H9 (cell line): Measurements from ENCODE around the gene RAB40C. TPM values are rescaled to one million over a fixed set of nuclear protein-coding genes. Genes with fewer than 3 reads are reported as not detected.
A peak's percentile ranks its signal among the peaks of the same experiment; 100 is the strongest.

Experiments
- DNase-seq: peaks from one replicate; pipeline ENCODE4 v3.0.0-alpha.2; 2017
- H2AFZ ChIP-seq: one replicate; pipeline ENCODE4 v1.6.1; 2013; ENCODE audit warnings: mild to moderate bottlenecking, low read length, control low read depth, moderate library complexity
- H2AK5ac ChIP-seq: 2 replicates; pipeline ENCODE4 v1.6.1; 2013; ENCODE audit warnings: low read length, control low read depth, mixed read lengths; ENCODE audit not compliant: insufficient read length
- H2BK120ac ChIP-seq: one replicate; pipeline ENCODE4 v1.6.1; 2013; ENCODE audit warnings: low read depth, mild to moderate bottlenecking, low read length, control low read depth, inconsistent platforms; ENCODE audit not compliant: poor library complexity, severe bottlenecking
- H2BK12ac ChIP-seq: 2 replicates; pipeline ENCODE4 v1.6.1; 2013; ENCODE audit warnings: low read length, control low read depth, mixed read lengths, low read depth; ENCODE audit not compliant: insufficient read length
- H2BK15ac ChIP-seq: 2 replicates; pipeline ENCODE4 v1.6.1; 2013; ENCODE audit warnings: low read depth, low read length, control low read depth
- H2BK20ac ChIP-seq: one replicate; pipeline ENCODE4 v1.6.1; 2013; ENCODE audit warnings: low read depth, mild to moderate bottlenecking, low read length, control low read depth, inconsistent platforms; ENCODE audit not compliant: poor library complexity, severe bottlenecking
- H2BK5ac ChIP-seq: 2 replicates; pipeline ENCODE4 v1.6.1; 2013; ENCODE audit warnings: low read length, control low read depth, mixed read lengths; ENCODE audit not compliant: insufficient read length
- H3K14ac ChIP-seq: 2 replicates; pipeline ENCODE4 v1.6.1; 2013; ENCODE audit warnings: low read length, control low read depth; ENCODE audit not compliant: insufficient read depth
- H3K18ac ChIP-seq: 2 replicates; pipeline ENCODE4 v1.6.1; 2013; ENCODE audit warnings: low read depth, mild to moderate bottlenecking, mixed read lengths, low read length, control low read depth; ENCODE audit not compliant: insufficient read length
- H3K23ac ChIP-seq: 2 replicates; pipeline ENCODE4 v1.6.1; 2013; ENCODE audit warnings: low read length, control low read depth, mixed read lengths, low read depth; ENCODE audit not compliant: insufficient read length
- H3K23me2 ChIP-seq: 2 replicates; pipeline ENCODE4 v1.6.1; 2013; ENCODE audit warnings: low read depth, mild to moderate bottlenecking, mixed read lengths, low read length, control low read depth; ENCODE audit not compliant: insufficient read length, poor library complexity, severe bottlenecking
- H3K27ac ChIP-seq: 2 replicates; pipeline ENCODE4 v1.5.1; 2013; ENCODE audit warnings: low read length, control low read depth, mixed read lengths, low read depth; ENCODE audit not compliant: insufficient read length
- H3K27me3 ChIP-seq: 2 replicates; pipeline ENCODE4 v1.6.1; 2013; ENCODE audit warnings: low read length, control low read depth, inconsistent platforms; ENCODE audit not compliant: insufficient read depth
- H3K4ac ChIP-seq: 2 replicates; pipeline ENCODE4 v1.6.1; 2013; ENCODE audit warnings: low read depth, mild to moderate bottlenecking, control low read depth, inconsistent platforms, low read length, moderate library complexity
- H3K4me1 ChIP-seq: 2 replicates; pipeline ENCODE4 v1.6.1; 2013; ENCODE audit warnings: low read length, control low read depth, inconsistent platforms; ENCODE audit not compliant: insufficient read depth
- H3K4me2 ChIP-seq: 2 replicates; pipeline ENCODE4 v1.6.1; 2013; ENCODE audit warnings: low read length, control low read depth, mixed read lengths; ENCODE audit not compliant: insufficient read length, insufficient read depth
- H3K56ac ChIP-seq: 2 replicates; pipeline ENCODE4 v1.6.1; 2013; ENCODE audit warnings: low read depth, mild to moderate bottlenecking, mixed read lengths, low read length, control low read depth; ENCODE audit not compliant: insufficient read length
- H3K79me1 ChIP-seq: 2 replicates; pipeline ENCODE4 v1.6.1; 2013; ENCODE audit warnings: low read depth, mild to moderate bottlenecking, moderate library complexity, low read length, control low read depth, inconsistent platforms; ENCODE audit not compliant: insufficient read depth, poor library complexity, severe bottlenecking
- H3K79me2 ChIP-seq: 2 replicates; pipeline ENCODE4 v1.6.1; 2013; ENCODE audit warnings: low read length, control low read depth, inconsistent platforms; ENCODE audit not compliant: insufficient read depth
- H3K9ac ChIP-seq: 2 replicates; pipeline ENCODE4 v1.6.1; 2013; ENCODE audit warnings: low read length, control low read depth, mixed read lengths; ENCODE audit not compliant: insufficient read length; ENCODE audit errors: extremely low read depth
- H3K9me3 ChIP-seq: one replicate; pipeline ENCODE4 v1.6.1; 2013; ENCODE audit warnings: low read depth, low read length, inconsistent platforms; ENCODE audit not compliant: control insufficient read depth
- H3T11ph ChIP-seq: one replicate; pipeline ENCODE4 v1.6.1; 2013; ENCODE audit warnings: mild to moderate bottlenecking, low read length, control low read depth, inconsistent platforms
- H4K20me1 ChIP-seq: one replicate; pipeline ENCODE4 v1.6.1; 2013; ENCODE audit not compliant: control insufficient read depth, insufficient read length, insufficient read depth
- H4K5ac ChIP-seq: 2 replicates; pipeline ENCODE4 v1.6.1; 2013; ENCODE audit warnings: low read depth, mild to moderate bottlenecking, mixed read lengths, low read length, control low read depth; ENCODE audit not compliant: insufficient read length
- H4K8ac ChIP-seq: replicated peaks from 2 replicates; pipeline ENCODE4 v1.6.1; 2013; ENCODE audit warnings: low read length, control low read depth, mixed read lengths, low read depth; ENCODE audit not compliant: insufficient read length
- H4K91ac ChIP-seq: 2 replicates; pipeline ENCODE4 v1.6.1; 2013; ENCODE audit warnings: low read depth, mild to moderate bottlenecking, moderate library complexity, mixed read lengths, low read length, control low read depth; ENCODE audit not compliant: insufficient read length
- H3K27ac Mint-ChIP-seq, 3 experiments: 2 replicates in 2 of 3; 3 replicates in 1 of 3; pipeline ENCODE4 v1.8.0; 2020 to 2021; ENCODE audit warnings: mixed read lengths in 3 of 3, mild to moderate bottlenecking in 1 of 3, moderate library complexity in 1 of 3
- H3K27me3 Mint-ChIP-seq: 2 replicates; pipeline ENCODE4 v1.8.0; 2021; ENCODE audit warnings: low read depth, mild to moderate bottlenecking, moderate library complexity, mixed read lengths
- H3K36me3 Mint-ChIP-seq, 3 experiments: 2 replicates in 2 of 3; 3 replicates in 1 of 3; pipeline ENCODE4 v1.8.0; 2020 to 2021; ENCODE audit warnings: low read depth in 3 of 3, mixed read lengths in 3 of 3; ENCODE audit not compliant: insufficient read depth in 1 of 3
- H3K4me1 Mint-ChIP-seq, 2 experiments: 2 replicates each; pipeline ENCODE4 v1.8.0; 2020; ENCODE audit warnings: mixed read lengths in 2 of 2
- H3K4me3 Mint-ChIP-seq, 2 experiments: 2 replicates in 1 of 2; 3 replicates in 1 of 2; pipeline ENCODE4 v1.8.0; 2020 to 2021; ENCODE audit warnings: mild to moderate bottlenecking in 2 of 2, mixed read lengths in 2 of 2, moderate library complexity in 1 of 2
- H3K9me3 Mint-ChIP-seq, 2 experiments: 2 replicates in 1 of 2; 3 replicates in 1 of 2; pipeline ENCODE4 v1.8.0; 2020; ENCODE audit warnings: mild to moderate bottlenecking in 2 of 2, mixed read lengths in 2 of 2, moderate library complexity in 1 of 2
- CTCF ChIP-seq: fragments of 200-600 bp; sonication (generic); conservative IDR thresholded peaks from 3 replicates; pipeline ENCODE4 v1.8.0; 2021; ENCODE audit warnings: antibody characterized with exemption, mild to moderate bottlenecking
- WGBS: extraction: QIAGEN DNeasy Blood & Tissue Kit; methylation state at CpG from one replicate; pipeline ENCODE4 v1.1.7; 2013; ENCODE audit warnings: missing lambda C conversion rate, low lambda C conversion rate, mixed read lengths; ENCODE audit not compliant: insufficient read length; ENCODE audit errors: extremely low coverage; 5-methylcytosine and 5-hydroxymethylcytosine counted together
- total RNA-seq: library from RNA; stranded (reverse); gene quantifications from 2 replicates; pipeline ENCODE4 v1.2.1, GENCODE V29; 2021

The RAB40C gene
- total RNA-seq, 1 experiment from 2014 or later, result 19.1 TPM

GRCh38 chr16:560204-560700 lies 29.6 kb upstream of the RAB40C start, which contains the start of gene PRR35:
TSS of gene PRR35 (plus strand) at chr16:560394. CDS start at chr16:563295, 2,901 bp downstream.
- peaks cover 2% of the 10 kb centered on the region; the same call in 1 of the 2 replicates for H3K27me3 ChIP-seq
- Mint-ChIP-seq H3K4me3 (peak within 1 kb of the TSS; percentile 41 to 58; a peak in 4 of 5 replicates), H3K9me3 (no peaks in the 10 kb centered on the region; a peak in 1 of 5 replicates), H3K27ac (no peak within 1 kb of the TSS), H3K4me1 (peaks cover 0 to under 1% of the 10 kb centered on the region in 2 experiments; a peak in 2 of 4 replicates), H3K36me3 (no peaks in the 10 kb centered on the region; a peak in 1 of 7 replicates), H3K27me3 (peaks cover 42% of the 10 kb centered on the region)
- H3K9ac ChIP-seq, result no peak within 1 kb of the TSS
- no peak within 1 kb of the TSS for H2AK5ac ChIP-seq
- no peak within 1 kb of the TSS for H3K4ac ChIP-seq
- no peak within 1 kb of the TSS for H2BK12ac ChIP-seq
- DNase-seq, result no peak
- H3K23ac ChIP-seq, result no peak within 1 kb of the TSS
- H2BK20ac ChIP-seq, result no peak within 1 kb of the TSS
- H3K4me2 ChIP-seq, result no peak within 1 kb of the TSS
- no peak for TF ChIP-seq CTCF
- H2BK15ac ChIP-seq, result no peak within 1 kb of the TSS
- no peaks in the 10 kb centered on the region for H3K9me3 ChIP-seq
- H3T11ph ChIP-seq, result no peak within 1 kb of the TSS
- peaks cover 3% of the 10 kb centered on the region for H4K20me1 ChIP-seq
- H3K14ac ChIP-seq, result no peak within 1 kb of the TSS
- no peak within 1 kb of the TSS for H2AFZ ChIP-seq
- H2BK120ac ChIP-seq, result no peak within 1 kb of the TSS
- no peak within 1 kb of the TSS for H4K8ac ChIP-seq
- H3K79me2 ChIP-seq, result no peaks in the 10 kb centered on the region
- H3K4me1 ChIP-seq, result no peaks in the 10 kb centered on the region
- no CpG with 5 or more reads among the region's 84 CpGs for WGBS
- no peak within 1 kb of the TSS for H3K56ac ChIP-seq
- H3K79me1 ChIP-seq, result no peaks in the 10 kb centered on the region
- no peak within 1 kb of the TSS for H3K18ac ChIP-seq
- H3K23me2 ChIP-seq, result no peaks in the 10 kb centered on the region
- H4K91ac ChIP-seq, result no peak within 1 kb of the TSS
- H3K27ac ChIP-seq, result no peak within 1 kb of the TSS
- H2BK5ac ChIP-seq, result no peak within 1 kb of the TSS
- no peak within 1 kb of the TSS for H4K5ac ChIP-seq
